Measurements from ENCODE around the gene NECTIN3.

The NECTIN3 gene

DNA sequence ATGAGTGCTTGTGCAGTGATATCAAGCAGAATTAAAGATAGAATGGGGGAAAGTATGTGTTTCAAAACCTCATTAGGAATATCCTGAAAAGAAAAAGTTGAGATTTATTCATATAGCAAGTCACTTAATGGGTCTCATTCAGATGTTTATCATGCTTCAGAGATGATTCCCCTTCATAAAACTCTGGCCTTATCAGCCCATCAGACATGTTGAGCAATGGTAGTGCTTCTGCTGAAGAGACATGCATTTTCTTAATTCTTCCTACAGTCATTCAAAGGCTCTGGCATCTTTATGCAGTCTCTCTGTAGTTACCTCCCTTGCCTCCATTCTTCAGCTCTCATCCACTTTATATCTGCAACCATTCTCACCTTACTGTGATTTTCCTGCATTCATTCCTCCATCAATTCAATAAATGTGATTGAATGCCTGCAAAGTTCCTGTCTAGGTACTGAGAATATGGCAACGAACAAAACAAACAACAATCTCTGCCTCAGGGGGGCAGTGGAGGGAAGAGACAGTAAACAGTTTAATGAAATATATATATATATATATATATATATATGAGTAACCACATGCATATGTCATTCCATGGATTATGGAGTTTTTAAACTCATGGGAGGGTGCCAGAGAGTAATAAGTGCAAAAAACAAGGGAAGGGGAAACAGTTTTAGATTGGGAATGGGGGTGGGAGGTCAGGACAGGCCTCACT is 138.5 kb downstream of the NECTIN3 start:
- no peak for DNase-seq

GRCh38 chr3:111210866-111211564 is 139.4 kb downstream of the NECTIN3 start:
- no peak for DNase-seq

GRCh38 chr3:111212511-111212910 is 140.9 kb downstream of the NECTIN3 start:
- no peak for DNase-seq

DNA sequence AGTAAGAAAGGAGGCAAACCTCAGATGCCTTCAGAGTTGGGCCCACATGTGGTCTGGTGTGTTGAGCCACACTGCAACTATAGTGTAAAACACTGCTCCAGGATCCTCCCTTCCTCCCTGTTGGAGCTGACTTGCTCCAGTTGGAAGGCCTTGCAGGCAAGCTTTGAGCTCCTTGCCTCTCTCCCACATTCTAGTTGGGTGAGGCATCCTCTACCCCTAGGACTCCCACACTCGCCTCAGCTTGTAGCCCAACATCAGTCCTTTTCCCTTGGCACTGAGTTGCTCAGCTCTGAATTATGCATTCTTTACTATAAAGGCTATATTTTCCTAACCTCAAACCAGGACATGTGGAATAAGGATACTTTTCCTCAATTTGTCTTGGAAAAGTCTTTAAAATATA is 143.9 kb downstream of the NECTIN3 start:
- no peak for DNase-seq

GRCh38 chr3:111218615-111219014 is 147.0 kb downstream of the NECTIN3 start:
- no peak for DNase-seq

GRCh38 chr3:111227216-111227615 is 155.6 kb downstream of the NECTIN3 start:
- no peak for DNase-seq

- no peak for DNase-seq
Observed at GRCh38 chr3:111229301-111229700, 157.7 kb downstream of the NECTIN3 start.

- no peak for DNase-seq
Observed at GRCh38 chr3:111236836-111237713, 165.5 kb downstream of the NECTIN3 start.

GRCh38 chr3:111237946-111238345 is 166.3 kb downstream of the NECTIN3 start:
- DNase-seq = no peak

DNA sequence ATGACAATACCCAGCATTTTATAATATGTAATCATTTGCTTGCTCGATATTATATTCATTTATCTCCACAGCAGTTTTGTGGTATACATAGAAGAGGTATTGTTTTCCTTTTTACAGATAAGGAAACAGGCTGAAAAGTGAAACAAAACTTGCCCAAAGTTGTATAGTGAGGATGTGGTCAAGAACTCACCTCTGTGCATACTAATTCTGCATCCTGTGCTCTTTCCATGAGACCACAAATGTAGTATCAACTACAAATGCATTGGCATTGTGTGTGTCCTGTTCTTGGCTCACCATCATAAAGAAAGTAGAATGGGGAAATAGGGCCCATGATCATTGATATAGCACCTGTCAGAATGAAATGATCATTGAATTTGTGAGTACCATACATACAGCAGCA is 167.3 kb downstream of the NECTIN3 start:
- peak; percentile 66 for DNase-seq

- DNase-seq = no peak
Observed at GRCh38 chr3:111241960-111242359, 170.3 kb downstream of the NECTIN3 start.
